SU-DHL-6 (cell line): ENCODE measurements around the gene RUNX1.

Experiments used
- H2AFZ ChIP-seq: fragments of 200-600 bp; sonication (generic); 2 replicates; pipeline ENCODE4 v1.6.1; 2014; ENCODE audit warnings: low read depth, mild to moderate bottlenecking, moderate library complexity, mixed read lengths, antibody characterized with exemption, low read length; ENCODE audit not compliant: severe bottlenecking
- H3F3A ChIP-seq: fragments of 200-600 bp; shearing (Covaris generic); 2 replicates; pipeline ENCODE4 v1.6.0; 2016; ENCODE audit warnings: antibody characterized with exemption, mild to moderate bottlenecking; ENCODE audit not compliant: insufficient read depth
- H3K27ac ChIP-seq: fragments of 200-600 bp; sonication (generic); 2 replicates; pipeline ENCODE4 v1.5.1; 2016; ENCODE audit warnings: low read depth, mild to moderate bottlenecking, low read length, moderate library complexity, mixed read lengths
- H3K27me3 ChIP-seq: fragments of 200-600 bp; sonication (generic), shearing (Covaris generic); 2 replicates; pipeline ENCODE4 v1.6.0; 2014; ENCODE audit warnings: mild to moderate bottlenecking, low read length
- H3K36me3 ChIP-seq: fragments of 200-600 bp; sonication (generic); 2 replicates; pipeline ENCODE4 v1.6.1; 2014; ENCODE audit warnings: mild to moderate bottlenecking, low read length, mixed read lengths
- H3K4me2 ChIP-seq: fragments of 300-600, 200-600 bp; shearing (Covaris generic), sonication (generic); 2 replicates; pipeline ENCODE4 v1.6.0; 2014; ENCODE audit warnings: low read length, low read depth, mild to moderate bottlenecking; ENCODE audit not compliant: poor library complexity, severe bottlenecking
- H3K4me3 ChIP-seq: fragments of 200-600 bp; sonication (generic); 2 replicates; pipeline ENCODE4 v1.5.1; 2014; ENCODE audit warnings: antibody characterized with exemption, low read length, mild to moderate bottlenecking, mixed read lengths; ENCODE audit not compliant: insufficient read depth, poor library complexity, severe bottlenecking
- H3K79me2 ChIP-seq: fragments of 200-600 bp; sonication (generic); 2 replicates; pipeline ENCODE4 v1.6.1; 2014; ENCODE audit warnings: mild to moderate bottlenecking, low read length, moderate library complexity; ENCODE audit not compliant: insufficient read depth
- H3K9ac ChIP-seq: fragments of 200-600 bp; sonication (generic); 2 replicates; pipeline ENCODE4 v1.7.0; 2014; ENCODE audit warnings: mild to moderate bottlenecking, low read length
- H3K9me2 ChIP-seq: fragments of 200-600 bp; sonication (generic); replicated peaks from 2 replicates; pipeline ENCODE4 v1.6.1; 2014; ENCODE audit warnings: low read length; ENCODE audit not compliant: insufficient read depth
- H3K9me3 ChIP-seq: fragments of 200-600 bp; sonication (generic); 2 replicates; pipeline ENCODE4 v1.6.1; 2014; ENCODE audit warnings: low read length, mixed read lengths; ENCODE audit not compliant: insufficient read depth
- H4K20me1 ChIP-seq: fragments of 200-600 bp; sonication (generic); 2 replicates; pipeline ENCODE4 v1.6.1; 2014; ENCODE audit warnings: low read depth, mild to moderate bottlenecking, antibody characterized with exemption, low read length, moderate library complexity, mixed read lengths
- CTCF ChIP-seq: fragments of 200-600 bp; sonication (generic); IDR thresholded peaks from one replicate; pipeline ENCODE4 v1.5.1; 2017; ENCODE audit warnings: antibody characterized with exemption, mild to moderate bottlenecking, low read length, moderate library complexity; ENCODE audit not compliant: insufficient read depth, poor library complexity, severe bottlenecking
- EZH2phosphoT487 ChIP-seq: fragments of 200-600 bp; sonication (generic), shearing (Covaris generic); conservative IDR thresholded peaks from 2 replicates; pipeline ENCODE4 v1.6.1; 2018; ENCODE audit warnings: mild to moderate bottlenecking, antibody characterized with exemption, low read length, moderate library complexity, mixed read lengths

The RUNX1 gene

GRCh38 chr21:34867785-34868184 is 181.3 kb downstream of the RUNX1 start:
- Histone ChIP-seq H3K27me3 (no peaks in the 10 kb centered on the region), H4K20me1 (no peaks in the 10 kb centered on the region), H3K4me2 (no peak overlapping the region), H3K9me3 (no peaks in the 10 kb centered on the region), H3K4me3 (no peak overlapping the region), H3F3A (peaks cover 20% of the 10 kb centered on the region), H2AFZ (no peak overlapping the region), H3K9ac (no peak overlapping the region), H3K9me2 (no peaks in the 10 kb centered on the region), H3K27ac (peak overlapping the region; percentile 96), H3K36me3 (no peaks in the 10 kb centered on the region), H3K79me2 (peaks cover 7% of the 10 kb centered on the region; the same call in 1 of the 2 replicates)
- TF ChIP-seq CTCF = no peak
- TF ChIP-seq EZH2phosphoT487 = no peak

GRCh38 chr21:34865400-34866241 is 183.5 kb downstream of the RUNX1 start:
- Histone ChIP-seq H3K4me3 (peak overlapping the region; percentile 15), H2AFZ (no peak overlapping the region), H3K36me3 (no peaks in the 10 kb centered on the region)

GRCh38 chr21:34864370-34865149 is 184.5 kb downstream of the RUNX1 start:
- Histone ChIP-seq H3K9me2 (no peaks in the 10 kb centered on the region), H3K9ac (peak overlapping the region; percentile 41; the same call in 1 of the 2 replicates), H3F3A (peaks cover 20% of the 10 kb centered on the region), H3K36me3 (peaks cover 4% of the 10 kb centered on the region; the same call in 1 of the 2 replicates), H3K27ac (peak overlapping the region; percentile 96), H3K79me2 (peaks cover 7% of the 10 kb centered on the region; the same call in 1 of the 2 replicates), H4K20me1 (no peaks in the 10 kb centered on the region), H3K27me3 (no peaks in the 10 kb centered on the region), H3K9me3 (no peaks in the 10 kb centered on the region), H2AFZ (no peak overlapping the region), H3K4me2 (peak overlapping the region; percentile 60), H3K4me3 (no peak overlapping the region)
- TF ChIP-seq EZH2phosphoT487 (no peak), CTCF (no peak)

More at GRCh38 chr21:34865400-34866241, 183.5 kb downstream of the RUNX1 start:
- Histone ChIP-seq H3F3A (peaks cover 20% of the 10 kb centered on the region), H3K4me2 (peak overlapping the region; percentile 60), H3K9ac (peak overlapping the region; percentile 41), H3K27ac (peak overlapping the region; percentile 96), H3K9me2 (no peaks in the 10 kb centered on the region), H3K27me3 (no peaks in the 10 kb centered on the region), H3K79me2 (peaks cover 7% of the 10 kb centered on the region; the same call in 1 of the 2 replicates), H3K9me3 (no peaks in the 10 kb centered on the region), H4K20me1 (no peaks in the 10 kb centered on the region)
- TF ChIP-seq CTCF (no peak), EZH2phosphoT487 (no peak)
